Renal cortical epithelial cell (primary cell): Measurements from ENCODE around the gene SLC18A2. TPM values are rescaled to one million over a fixed set of nuclear protein-coding genes. Genes with fewer than 3 reads are reported as not detected.
"Not testable (repeated sequence)": the region's sequence is repeated elsewhere in the genome, so short reads cannot be mapped to it uniquely, and the experiment has no call there.

Experiments used
- DNase-seq: peaks from one replicate; pipeline ENCODE4 v3.0.0-alpha.2; 2011; ENCODE audit warnings: low read depth
- total RNA-seq: library from RNA; depleted of rRNA; stranded (reverse); fragments of >200 nt; gene quantifications from 2 replicates; pipeline ENCODE4 v1.2.3, GENCODE V29; 2014

The SLC18A2 gene
- total RNA-seq, 1 donor from 2014 or later = 0.10 TPM

- DNase-seq = no peak
Observed at GRCh38 chr10:117262291-117262902, 21.5 kb downstream of the SLC18A2 start.

GRCh38 chr10:117262903-117263293, 22.0 kb downstream of the SLC18A2 start:
- no peak for DNase-seq

GRCh38 chr10:117264782-117265181, 23.9 kb downstream of the SLC18A2 start:
- no peak for DNase-seq

- no peak for DNase-seq
Observed at GRCh38 chr10:117266400-117266799, 25.5 kb downstream of the SLC18A2 start.

- DNase-seq = no peak
Observed at GRCh38 chr10:117266812-117267211, 25.9 kb downstream of the SLC18A2 start.

GRCh38 chr10:117268258-117268657, 27.3 kb downstream of the SLC18A2 start:
- no peak for DNase-seq

GRCh38 chr10:117268907-117269306, 28.0 kb downstream of the SLC18A2 start:
- DNase-seq = no peak

- DNase-seq = peak; percentile 21
Observed at GRCh38 chr10:117271427-117271826, 30.5 kb downstream of the SLC18A2 start.

- DNase-seq = no peak
Observed at GRCh38 chr10:117272195-117273076, 31.5 kb downstream of the SLC18A2 start.

GRCh38 chr10:117273980-117274379, 33.1 kb downstream of the SLC18A2 start:
- no peak for DNase-seq

- no peak for DNase-seq
Observed at GRCh38 chr10:117274509-117274908, 33.6 kb downstream of the SLC18A2 start.

GRCh38 chr10:117275121-117275520, 34.2 kb downstream of the SLC18A2 start:
- no peak for DNase-seq

- DNase-seq = no peak
Observed at GRCh38 chr10:117277675-117278074, 36.8 kb downstream of the SLC18A2 start.

GRCh38 chr10:117284716-117285494, 44.0 kb downstream of the SLC18A2 start:
- no peak for DNase-seq

- DNase-seq = not testable (repeated sequence)
Observed at GRCh38 chr10:117290872-117291271, 50.0 kb downstream of the SLC18A2 start.

GRCh38 chr10:117294039-117294645, 53.2 kb downstream of the SLC18A2 start:
- DNase-seq = no peak

GRCh38 chr10:117294735-117295134, 53.8 kb downstream of the SLC18A2 start:
- DNase-seq = no peak

- DNase-seq = no peak
Observed at GRCh38 chr10:117298219-117298618, 57.3 kb downstream of the SLC18A2 start.

GRCh38 chr10:117299435-117299834, 58.5 kb downstream of the SLC18A2 start:
- no peak for DNase-seq

GRCh38 chr10:117300671-117301070, 59.8 kb downstream of the SLC18A2 start:
- no peak for DNase-seq

- not testable (repeated sequence) for DNase-seq
Observed at GRCh38 chr10:117303451-117303850, 62.5 kb downstream of the SLC18A2 start.

- no peak for DNase-seq
Observed at GRCh38 chr10:117306674-117307073, 65.8 kb downstream of the SLC18A2 start.
